Neural cell (in vitro differentiated cells): ENCODE data around the gene ARSK. TPM values are rescaled to one million over a fixed set of nuclear protein-coding genes. Genes with fewer than 3 reads are reported as not detected.

Experiments
- polyA plus RNA-seq: library from polyadenylated mRNA; depleted of rRNA; stranded (reverse); fragments of >200 nt; gene quantifications from 2 replicates; pipeline ENCODE4 v1.2.3, GENCODE V29; 2014
- small RNA-seq, 3 experiments: library from RNA; depleted of rRNA; stranded (forward); fragments of <200 nt; gene quantifications; one replicate each; pipeline ENCODE3, GENCODE V24; 2012

ARSK gene
- polyA plus RNA-seq, 1 donor from 2014 or later = 2.8 TPM

Small RNA genes within 50 kb of the gene (small RNA-seq; reads per million reads assigned to genes)
- 0 to 0.08 (median 0) reads per million in 3 experiments for gene RNU6-308P

Other genes with a start within 250 kb of the ARSK start
- not detected in 2 replicates for gene FAM81B, start 163.7 kb upstream of the ARSK start, polyA plus RNA-seq
- gene SKIC3, start 124 bp upstream of the ARSK start, polyA plus RNA-seq = 119 and 145 TPM in 2 replicates
- gene GPR150, start 65.0 kb downstream of the ARSK start, polyA plus RNA-seq = 0.22 TPM in 1 of 2 replicates, not detected in the other
- not detected in 2 replicates for gene RFESD, start 91.7 kb downstream of the ARSK start, polyA plus RNA-seq
- 1.1 and 5.8 TPM in 2 replicates for gene SPATA9, start 127.9 kb downstream of the ARSK start, polyA plus RNA-seq
- gene RHOBTB3, start 176.2 kb downstream of the ARSK start, polyA plus RNA-seq = 79.0 and 99.4 TPM in 2 replicates